HepG2 (cell line): Measurements from ENCODE around the gene ANO2.

Experiments used
- HES4 ChIP-seq: sonication (generic); formaldehyde crosslinking; IDR thresholded peaks from 2 replicates; pipeline ENCODE4 v1.9.0; 2021; ENCODE audit warnings: mild to moderate bottlenecking, missing genetic modification reagents, borderline replicate concordance
- JUN ChIP-seq: sonication (generic); formaldehyde crosslinking; IDR thresholded peaks from 2 replicates; pipeline ENCODE4 v1.4.0; 2020; ENCODE audit warnings: mild to moderate bottlenecking, missing genetic modification reagents
- SRSF4 ChIP-seq: fragments of 200-400 bp; formaldehyde crosslinking; IDR thresholded peaks from one replicate; pipeline ENCODE4 v1.6.1; 2018; ENCODE audit warnings: mild to moderate bottlenecking, low read depth, low read length, moderate library complexity; ENCODE audit not compliant: poor library complexity, severe bottlenecking
- YEATS4 ChIP-seq: sonication (generic); formaldehyde crosslinking; IDR thresholded peaks from 2 replicates; pipeline ENCODE4 v1.4.0; 2020; ENCODE audit warnings: missing genetic modification reagents, borderline replicate concordance
- TF ChIP-seq, protein P1 (sequence below): sonication (generic); formaldehyde crosslinking; IDR thresholded peaks from 2 replicates; pipeline ENCODE4 v1.8.0; 2022; ENCODE audit warnings: mild to moderate bottlenecking, missing genetic modification reagents, moderate library complexity
- TF ChIP-seq, protein P2 (sequence below): fragments of 450-650 bp; IDR thresholded peaks from 2 replicates; pipeline ENCODE4 v1.6.1; 2017; ENCODE audit warnings: mild to moderate bottlenecking
- TF ChIP-seq, protein P3 (sequence below): sonication (generic); formaldehyde crosslinking; IDR thresholded peaks from 2 replicates; pipeline ENCODE4 v1.5.0; 2020; ENCODE audit warnings: mild to moderate bottlenecking, missing genetic modification reagents, moderate library complexity

DNA sequence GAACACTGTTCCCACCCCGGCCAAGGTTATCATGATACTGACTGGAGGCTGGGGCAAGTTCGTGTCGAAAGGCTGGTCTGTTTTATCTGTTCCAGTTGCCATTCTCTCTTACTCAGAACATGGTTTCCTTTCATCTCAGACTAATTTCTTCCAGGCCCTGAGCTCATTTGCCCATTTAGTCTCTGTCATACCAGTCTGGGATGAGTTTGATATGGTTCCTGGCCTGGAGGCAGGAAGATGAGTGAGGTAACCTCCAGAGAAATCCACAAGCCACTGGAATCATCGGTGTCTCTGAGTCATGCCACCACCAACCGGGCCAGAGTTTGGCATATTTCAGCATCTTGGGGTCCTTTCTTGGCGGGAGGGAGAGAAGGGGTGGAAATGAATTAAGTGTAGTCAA is 398.4 kb downstream of the ANO2 start:
- TF ChIP-seq HES4 (CRISPR knock-in tag) (no peak), YEATS4 (CRISPR knock-in tag) (no peak), SRSF4 (no peak), JUN (CRISPR knock-in tag) (no peak)
- TF ChIP-seq, protein P1, sequence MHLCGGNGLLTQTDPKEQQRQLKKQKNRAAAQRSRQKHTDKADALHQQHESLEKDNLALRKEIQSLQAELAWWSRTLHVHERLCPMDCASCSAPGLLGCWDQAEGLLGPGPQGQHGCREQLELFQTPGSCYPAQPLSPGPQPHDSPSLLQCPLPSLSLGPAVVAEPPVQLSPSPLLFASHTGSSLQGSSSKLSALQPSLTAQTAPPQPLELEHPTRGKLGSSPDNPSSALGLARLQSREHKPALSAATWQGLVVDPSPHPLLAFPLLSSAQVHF (CRISPR knock-in tag): no peak
- TF ChIP-seq, protein P2, sequence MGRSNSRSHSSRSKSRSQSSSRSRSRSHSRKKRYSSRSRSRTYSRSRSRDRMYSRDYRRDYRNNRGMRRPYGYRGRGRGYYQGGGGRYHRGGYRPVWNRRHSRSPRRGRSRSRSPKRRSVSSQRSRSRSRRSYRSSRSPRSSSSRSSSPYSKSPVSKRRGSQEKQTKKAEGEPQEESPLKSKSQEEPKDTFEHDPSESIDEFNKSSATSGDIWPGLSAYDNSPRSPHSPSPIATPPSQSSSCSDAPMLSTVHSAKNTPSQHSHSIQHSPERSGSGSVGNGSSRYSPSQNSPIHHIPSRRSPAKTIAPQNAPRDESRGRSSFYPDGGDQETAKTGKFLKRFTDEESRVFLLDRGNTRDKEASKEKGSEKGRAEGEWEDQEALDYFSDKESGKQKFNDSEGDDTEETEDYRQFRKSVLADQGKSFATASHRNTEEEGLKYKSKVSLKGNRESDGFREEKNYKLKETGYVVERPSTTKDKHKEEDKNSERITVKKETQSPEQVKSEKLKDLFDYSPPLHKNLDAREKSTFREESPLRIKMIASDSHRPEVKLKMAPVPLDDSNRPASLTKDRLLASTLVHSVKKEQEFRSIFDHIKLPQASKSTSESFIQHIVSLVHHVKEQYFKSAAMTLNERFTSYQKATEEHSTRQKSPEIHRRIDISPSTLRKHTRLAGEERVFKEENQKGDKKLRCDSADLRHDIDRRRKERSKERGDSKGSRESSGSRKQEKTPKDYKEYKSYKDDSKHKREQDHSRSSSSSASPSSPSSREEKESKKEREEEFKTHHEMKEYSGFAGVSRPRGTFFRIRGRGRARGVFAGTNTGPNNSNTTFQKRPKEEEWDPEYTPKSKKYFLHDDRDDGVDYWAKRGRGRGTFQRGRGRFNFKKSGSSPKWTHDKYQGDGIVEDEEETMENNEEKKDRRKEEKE: no peak
- TF ChIP-seq, protein P3, sequence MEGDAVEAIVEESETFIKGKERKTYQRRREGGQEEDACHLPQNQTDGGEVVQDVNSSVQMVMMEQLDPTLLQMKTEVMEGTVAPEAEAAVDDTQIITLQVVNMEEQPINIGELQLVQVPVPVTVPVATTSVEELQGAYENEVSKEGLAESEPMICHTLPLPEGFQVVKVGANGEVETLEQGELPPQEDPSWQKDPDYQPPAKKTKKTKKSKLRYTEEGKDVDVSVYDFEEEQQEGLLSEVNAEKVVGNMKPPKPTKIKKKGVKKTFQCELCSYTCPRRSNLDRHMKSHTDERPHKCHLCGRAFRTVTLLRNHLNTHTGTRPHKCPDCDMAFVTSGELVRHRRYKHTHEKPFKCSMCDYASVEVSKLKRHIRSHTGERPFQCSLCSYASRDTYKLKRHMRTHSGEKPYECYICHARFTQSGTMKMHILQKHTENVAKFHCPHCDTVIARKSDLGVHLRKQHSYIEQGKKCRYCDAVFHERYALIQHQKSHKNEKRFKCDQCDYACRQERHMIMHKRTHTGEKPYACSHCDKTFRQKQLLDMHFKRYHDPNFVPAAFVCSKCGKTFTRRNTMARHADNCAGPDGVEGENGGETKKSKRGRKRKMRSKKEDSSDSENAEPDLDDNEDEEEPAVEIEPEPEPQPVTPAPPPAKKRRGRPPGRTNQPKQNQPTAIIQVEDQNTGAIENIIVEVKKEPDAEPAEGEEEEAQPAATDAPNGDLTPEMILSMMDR (CRISPR knock-in tag): no peak
